GM21529 (cell line): ENCODE results near the gene OR51A2.
"Not testable (repeated sequence)": the region's sequence is repeated elsewhere in the genome, so short reads cannot be mapped to it uniquely, and the experiment has no call there.

Experiments used
- ATAC-seq: cut with Tn5 transposase; IDR thresholded peaks from one replicate; pipeline ENCODE4 v1.9.1; 2021; ENCODE audit not compliant: unreplicated experiment

The OR51A2 gene, protein sequence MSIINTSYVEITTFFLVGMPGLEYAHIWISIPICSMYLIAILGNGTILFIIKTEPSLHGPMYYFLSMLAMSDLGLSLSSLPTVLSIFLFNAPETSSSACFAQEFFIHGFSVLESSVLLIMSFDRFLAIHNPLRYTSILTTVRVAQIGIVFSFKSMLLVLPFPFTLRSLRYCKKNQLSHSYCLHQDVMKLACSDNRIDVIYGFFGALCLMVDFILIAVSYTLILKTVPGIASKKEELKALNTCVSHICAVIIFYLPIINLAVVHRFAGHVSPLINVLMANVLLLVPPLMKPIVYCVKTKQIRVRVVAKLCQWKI

DNA sequence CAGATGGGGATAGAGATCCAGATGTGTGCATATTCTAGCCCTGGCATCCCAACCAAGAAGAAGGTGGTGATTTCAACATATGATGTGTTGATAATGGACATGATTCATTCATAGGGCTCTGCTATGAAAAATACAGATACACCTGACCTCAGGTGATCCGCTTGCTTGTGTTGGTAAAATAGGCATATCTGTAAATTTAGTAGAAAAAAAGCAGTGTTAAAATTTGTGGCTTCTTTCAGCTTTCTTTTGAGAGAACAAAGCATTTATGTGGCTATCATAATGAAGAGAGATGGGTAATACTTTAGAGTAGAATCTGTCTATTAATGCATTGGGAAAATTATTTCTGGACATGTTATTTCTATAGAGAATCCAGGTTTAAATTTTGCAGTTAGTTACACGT is at the start of gene OR51A2:
Gene OR51A2 (minus strand): TSS at position 101 of the 400 bp plus-strand sequence. CDS start 0 bp downstream, at position 101.
- ATAC-seq = not testable (repeated sequence)

DNA sequence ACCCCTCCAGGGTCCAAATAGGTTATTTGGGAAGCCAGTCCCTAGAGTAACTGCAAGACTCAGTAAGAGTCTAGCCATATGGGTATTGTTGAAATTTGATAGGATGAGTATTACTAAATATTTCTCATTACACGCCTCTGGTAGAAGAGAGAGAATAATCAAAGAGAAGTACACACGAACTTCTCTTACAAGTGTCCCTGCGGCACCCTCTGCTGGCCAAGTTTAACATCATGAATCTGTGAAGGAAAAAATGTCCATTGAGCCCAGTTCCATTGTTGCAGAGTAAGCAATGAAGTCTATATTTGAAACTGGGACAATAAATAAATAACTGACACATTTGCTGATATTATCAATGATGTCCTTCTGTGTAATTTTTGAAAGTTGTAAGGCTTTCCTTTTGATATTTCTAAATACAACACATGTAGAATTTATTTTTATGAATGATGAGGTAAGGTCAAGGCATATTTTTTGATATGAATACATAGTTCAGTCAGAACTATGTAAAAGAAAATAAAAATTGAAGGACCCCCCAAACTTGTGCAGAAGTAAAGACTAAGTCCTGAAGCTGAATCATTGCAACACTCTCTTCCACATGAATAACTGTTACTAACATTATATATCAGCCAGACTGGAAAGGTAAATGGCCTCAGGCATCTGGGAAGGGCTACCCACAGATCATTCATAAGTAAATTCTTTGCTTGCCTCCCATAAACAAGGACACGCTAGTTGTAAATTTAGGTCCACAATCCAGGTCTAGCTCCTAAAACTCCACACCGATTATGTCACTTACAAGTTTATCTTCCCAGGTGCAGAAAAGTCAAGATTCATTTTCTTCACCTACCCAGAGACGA is 49.1 kb upstream of the OR51A2 start:
- ATAC-seq = no peak

DNA sequence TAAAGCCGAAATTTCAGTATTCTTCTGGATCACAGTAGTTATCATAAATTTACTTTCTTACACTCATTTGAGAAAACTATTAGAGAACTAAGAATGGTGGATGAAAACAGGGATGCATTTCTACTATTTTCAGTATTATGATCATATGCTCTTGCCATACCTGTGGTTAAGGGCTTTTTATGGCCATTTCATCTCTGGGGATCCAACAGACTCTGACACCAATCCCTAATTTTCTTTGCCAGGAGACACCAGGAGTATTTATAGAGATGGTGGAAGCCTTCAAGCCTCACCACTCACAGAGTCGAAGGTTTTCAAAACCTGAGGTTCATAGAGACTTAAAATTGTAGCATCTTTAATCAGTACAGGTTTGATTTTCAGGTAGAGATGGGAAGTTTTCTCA is 39.0 kb upstream of the OR51A2 start, which contains the start of gene OR51L1:
Gene OR51L1 (plus strand): TSS at position 301 of the 400 bp plus-strand sequence. CDS start 4,132 bp downstream, outside the sequence.
- no peak for ATAC-seq

DNA sequence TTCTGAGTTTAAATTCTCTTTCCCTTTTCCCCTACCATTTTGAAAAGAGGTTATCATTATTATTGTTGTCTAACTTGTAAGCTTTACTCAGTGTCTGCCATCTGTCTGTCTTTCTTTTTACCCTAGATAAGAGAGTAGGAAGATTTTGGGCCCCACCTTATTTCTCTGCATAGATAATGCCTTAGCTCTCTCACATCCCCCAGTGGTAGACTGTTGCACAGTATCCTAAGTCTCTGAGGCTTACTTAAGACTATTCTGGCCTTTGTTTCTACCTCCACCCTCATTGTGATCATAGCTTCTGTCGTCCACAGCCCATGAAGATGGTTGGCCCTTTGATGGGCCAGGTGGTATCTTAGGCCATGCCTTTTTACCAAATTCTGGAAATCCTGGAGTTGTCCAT is 35.5 kb upstream of the OR51A2 start:
- ATAC-seq = no peak

DNA sequence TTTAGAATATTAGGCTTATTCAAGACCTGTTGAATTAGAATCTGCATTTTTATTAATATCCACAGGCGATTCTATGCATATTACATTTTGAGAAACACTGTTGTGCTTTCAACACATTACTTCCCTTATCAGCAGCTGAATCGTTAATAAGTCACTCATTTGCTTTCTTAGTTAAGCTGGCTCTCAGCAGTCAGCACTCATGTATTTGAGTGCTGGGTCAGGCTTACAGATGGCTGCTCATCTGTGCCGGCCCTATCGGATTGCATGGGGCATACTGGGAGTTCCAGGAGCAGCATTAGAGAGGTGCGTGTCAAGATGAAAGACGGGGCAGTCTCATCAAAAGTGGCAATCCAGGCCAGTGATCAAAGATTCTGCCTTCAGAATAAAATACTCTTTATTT is 28.3 kb upstream of the OR51A2 start:
- ATAC-seq = no peak

DNA sequence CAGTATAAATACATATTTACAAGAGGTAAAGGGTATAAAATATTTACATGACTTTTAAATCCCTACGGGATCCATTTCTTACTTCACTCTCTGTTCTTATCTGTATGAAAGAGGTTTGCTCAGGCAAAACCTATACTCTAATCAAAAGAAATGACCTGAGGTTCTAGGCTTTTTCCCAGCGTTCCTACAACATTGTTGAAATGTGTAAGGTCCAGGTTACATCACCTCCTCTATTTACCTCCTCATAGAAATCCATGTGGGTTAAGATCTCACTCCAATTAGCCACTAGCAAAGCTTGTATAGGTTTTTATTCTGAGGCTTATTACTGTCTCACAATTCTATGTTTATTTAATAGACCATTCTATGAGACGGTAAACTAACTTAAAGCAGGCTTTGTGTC is 27.2 kb upstream of the OR51A2 start:
- ATAC-seq = no peak

DNA sequence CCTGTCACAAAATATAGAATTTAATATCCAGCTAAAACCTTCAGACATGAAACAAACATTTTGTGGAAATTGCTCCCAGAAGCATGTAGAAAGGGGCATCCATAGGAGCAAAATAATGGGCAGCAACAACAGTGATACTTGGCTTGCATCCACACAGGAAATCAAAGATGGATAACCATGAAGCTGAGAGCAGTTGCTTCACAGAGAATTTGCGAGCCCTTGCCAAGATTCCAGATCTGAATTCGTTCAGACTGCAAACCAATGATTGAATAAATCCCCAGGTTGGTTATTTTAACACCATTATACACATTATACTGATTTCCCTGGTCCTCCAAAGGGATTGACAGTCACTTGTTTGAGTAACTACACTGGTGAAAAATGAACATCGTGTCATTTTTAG is 23.5 kb upstream of the OR51A2 start:
- ATAC-seq = no peak

DNA sequence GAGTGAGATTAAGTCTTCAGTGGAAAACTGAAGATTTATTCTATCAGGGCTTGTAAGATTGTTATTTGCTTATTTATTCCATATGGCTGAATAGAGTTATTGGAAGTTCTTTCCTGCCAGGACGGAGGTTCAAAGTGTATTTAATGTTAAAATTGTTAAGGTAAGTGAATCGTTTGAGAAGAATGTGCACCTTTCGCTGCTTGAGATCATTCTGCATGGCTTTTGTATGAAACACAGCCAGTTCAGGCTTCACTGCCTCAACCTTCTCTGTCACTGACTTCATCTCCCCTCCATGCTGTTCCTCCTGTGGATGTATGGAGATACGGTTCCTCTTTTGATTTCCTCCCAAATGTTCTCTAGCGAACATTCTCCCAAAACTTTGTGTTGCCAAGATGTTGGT is 19.9 kb upstream of the OR51A2 start:
- no peak for ATAC-seq

DNA sequence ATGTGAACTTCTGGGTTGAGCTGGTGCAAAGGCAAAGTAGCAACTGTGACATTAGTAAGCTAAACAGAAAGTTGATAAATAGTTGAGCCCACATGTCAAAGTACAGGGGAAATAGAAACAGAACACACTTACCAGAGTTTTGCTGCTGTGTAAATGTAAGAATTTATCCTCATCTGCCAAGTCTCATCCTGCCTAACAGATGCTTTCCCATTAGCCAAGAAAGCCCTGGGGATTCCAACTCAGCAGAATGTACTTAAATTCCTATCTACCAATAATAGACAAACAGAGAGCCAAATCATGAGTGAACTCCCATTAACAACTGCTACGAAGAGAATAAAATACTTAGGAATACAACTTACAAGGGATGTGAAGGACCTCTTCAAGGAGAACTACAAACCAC is 7.3 kb upstream of the OR51A2 start:
- ATAC-seq = no peak

DNA sequence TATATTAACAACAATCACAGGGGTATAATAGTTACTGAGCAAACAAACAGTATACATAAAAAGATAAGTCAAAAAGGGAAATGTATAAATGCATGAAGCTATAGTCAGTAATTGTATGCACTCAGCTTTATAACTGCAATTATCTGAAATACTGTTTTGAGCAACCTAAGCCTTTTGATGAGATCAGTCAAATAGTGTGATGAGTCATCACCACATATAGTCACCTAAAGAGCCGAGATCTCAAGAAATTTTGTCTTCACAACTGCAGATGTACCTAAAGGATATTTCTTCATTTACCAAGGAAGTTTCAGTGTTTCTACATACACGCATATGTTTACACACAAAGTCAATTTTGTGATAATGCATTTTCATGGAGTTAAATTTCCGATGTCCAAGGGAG is 5.4 kb upstream of the OR51A2 start:
- no peak for ATAC-seq

DNA sequence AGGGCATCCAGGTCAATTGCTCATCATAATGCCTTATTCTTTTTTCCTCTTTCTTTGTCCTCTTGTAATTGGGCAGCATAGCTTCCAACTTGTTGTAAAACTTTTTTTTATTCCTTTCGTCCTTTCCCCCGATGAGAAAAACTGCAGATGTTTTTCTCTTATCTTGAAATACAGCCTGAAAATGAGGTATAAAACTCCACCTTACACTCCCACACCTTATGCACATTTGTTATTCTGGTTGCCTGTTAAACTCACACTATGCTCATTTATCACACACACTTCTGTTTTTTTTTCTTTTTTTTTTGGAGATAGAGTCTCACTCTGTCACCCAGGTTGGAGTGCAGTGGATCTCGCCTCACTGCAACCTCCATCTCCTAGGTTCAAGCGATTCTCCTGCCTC is 1.9 kb upstream of the OR51A2 start:
- ATAC-seq = no peak

DNA sequence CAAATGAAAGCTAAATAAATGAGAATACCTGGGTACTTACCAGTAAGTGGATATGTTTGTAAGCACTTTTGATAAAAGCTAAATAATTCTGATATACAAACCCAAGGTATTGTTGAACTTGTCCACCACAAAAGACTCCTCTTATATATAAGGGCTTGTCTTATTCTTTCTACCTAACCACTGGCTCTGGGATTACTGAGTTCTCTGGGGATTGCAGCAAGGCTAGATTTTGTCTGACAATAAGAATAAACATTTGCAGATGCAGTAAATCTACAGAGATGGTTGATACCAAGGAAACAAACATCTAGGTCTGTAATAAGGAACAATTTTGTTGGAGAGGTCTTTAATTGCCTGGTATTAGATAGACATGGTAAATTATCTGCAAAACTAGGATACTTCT is 8.0 kb downstream of the OR51A2 start, which contains the start of gene OR51A4:
Gene OR51A4 (minus strand): TSS at position 101 of the 400 bp plus-strand sequence. CDS start 505 bp downstream, outside the sequence.
- ATAC-seq = no peak

DNA sequence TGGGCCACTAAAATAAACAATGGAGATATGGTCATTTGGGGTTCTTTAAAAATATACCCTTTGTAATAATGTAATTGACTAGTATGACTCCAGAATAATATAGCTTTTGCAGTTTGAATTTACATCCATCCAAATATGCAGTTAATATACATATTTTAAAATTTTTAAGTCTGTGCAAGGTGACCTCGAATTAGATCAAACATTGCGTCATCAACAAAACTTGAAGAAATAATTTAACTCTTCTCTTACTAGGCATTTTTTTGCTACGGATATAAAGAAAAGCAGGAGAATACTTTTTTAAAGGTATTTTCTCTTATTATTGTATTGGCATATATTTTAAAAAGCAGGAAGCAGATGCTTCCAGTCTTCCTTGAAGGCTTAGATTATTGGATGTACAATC is 18.8 kb downstream of the OR51A2 start:
- no peak for ATAC-seq

DNA sequence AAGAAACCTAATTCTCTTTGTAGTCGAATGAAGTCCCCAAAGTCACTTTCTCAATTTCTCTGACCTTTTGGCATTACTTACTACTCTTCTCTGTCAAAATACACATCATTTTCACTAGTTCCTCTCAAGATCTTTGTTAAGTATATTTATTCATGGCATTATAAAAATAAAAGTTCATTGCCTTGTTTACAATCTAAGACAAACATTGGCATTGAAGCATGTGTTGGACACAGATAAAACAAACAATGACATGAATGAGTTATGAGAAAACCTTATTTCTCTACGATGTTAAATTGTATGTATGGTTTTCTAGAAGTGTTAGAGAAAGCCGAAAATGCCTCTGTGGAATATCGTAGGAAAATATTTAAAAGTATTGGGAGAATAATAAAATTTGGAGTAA is 22.8 kb downstream of the OR51A2 start:
- no peak for ATAC-seq

DNA sequence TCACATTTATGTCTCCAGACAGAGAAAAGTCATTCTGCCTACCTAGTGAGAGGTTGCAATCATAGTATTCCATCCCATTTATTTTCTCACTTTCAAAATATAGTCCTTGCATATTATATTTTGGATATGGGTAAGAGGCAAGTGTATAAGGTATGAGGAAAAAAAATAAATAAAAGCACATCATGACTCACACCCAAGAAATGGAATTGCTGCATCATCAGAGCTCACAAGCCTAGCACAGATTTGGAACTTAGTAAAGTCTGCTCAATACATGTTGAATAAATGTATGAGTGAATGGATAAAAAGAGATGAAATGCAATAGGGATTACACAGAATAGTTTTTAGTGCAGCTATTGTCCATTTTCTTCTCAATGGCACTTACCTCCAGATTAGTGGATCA is 28.9 kb downstream of the OR51A2 start:
- ATAC-seq = no peak

DNA sequence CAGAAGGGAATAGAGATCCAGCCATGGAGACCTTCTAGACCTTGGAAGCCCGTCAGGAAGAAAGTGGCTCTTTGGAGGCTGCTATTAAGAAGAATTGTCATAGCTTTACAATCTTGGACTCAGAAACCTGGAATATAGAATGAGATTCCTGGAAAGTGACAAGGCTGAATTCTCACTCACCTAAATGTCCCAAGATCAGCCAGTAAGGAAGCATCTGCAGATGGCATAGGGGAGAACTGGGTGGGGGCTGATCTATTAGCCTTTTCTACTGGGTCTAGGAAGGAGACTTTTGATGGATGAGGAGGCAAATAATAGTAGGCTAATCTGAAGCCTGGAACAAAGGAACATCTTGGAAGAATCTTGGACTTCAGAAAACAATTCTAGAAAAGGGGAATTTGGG is 31.3 kb downstream of the OR51A2 start, which contains the start of gene OR51G1:
Gene OR51G1 (minus strand): TSS at position 101 of the 400 bp plus-strand sequence. CDS start 0 bp downstream, at position 101.
- no peak for ATAC-seq

DNA sequence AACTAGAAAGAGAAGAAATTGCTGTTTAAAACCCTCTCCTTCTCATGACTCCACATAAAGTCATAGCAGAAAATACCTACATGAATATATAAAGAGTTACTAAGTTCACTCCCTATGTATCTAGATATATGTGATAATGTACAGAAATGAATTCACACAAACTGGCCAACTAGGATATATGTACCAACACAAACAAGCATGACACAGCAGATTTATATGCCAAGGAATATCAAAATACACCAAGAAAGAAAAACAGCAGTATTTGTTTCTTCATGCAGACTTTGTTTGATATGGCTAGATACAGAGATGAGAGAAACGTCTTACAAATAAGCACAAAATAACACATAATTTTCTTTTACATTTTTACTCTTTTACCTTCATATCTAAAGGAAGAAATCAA is 33.2 kb downstream of the OR51A2 start:
- ATAC-seq = no peak

DNA sequence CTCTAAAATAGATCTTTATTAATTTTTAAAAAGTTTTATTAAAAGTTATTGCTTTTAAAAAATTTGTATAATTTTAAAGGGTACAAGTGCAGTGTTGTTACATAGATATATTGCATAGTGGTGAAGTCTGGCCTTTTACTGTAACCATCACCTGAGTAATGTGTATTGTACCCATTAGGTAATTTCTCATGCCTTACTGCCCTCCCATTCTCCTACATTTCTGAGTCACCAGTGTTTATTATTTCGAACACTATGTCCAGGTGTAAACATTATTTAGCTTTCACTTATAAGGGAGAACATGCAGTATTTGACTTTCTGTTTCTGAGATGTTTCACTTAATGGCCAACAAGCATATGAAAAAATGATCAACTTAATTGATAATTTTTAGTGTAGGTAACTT is 33.7 kb downstream of the OR51A2 start:
- no peak for ATAC-seq

DNA sequence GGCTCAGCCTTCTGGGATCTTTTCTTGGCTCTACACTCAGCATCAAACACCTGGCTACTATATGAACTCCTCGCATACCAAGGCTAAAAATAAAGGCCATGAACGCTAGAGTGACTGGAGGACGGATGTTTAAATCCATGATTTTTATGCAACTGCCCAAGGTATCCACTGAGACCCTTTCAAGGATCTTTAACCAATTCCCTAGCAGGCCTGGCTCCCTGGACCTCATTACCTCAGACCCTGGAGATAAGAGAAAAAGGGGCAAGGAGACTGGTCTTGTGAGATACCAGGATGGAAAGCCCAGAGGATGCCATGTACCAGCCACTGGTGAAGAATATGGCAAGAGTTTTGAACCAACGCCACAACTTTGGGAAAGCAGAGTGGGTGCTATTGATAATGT is 36.3 kb downstream of the OR51A2 start, which contains the start of gene OR51G2:
Gene OR51G2 (minus strand): TSS at position 101 of the 400 bp plus-strand sequence. CDS start 3,687 bp downstream, outside the sequence.
- no peak for ATAC-seq

DNA sequence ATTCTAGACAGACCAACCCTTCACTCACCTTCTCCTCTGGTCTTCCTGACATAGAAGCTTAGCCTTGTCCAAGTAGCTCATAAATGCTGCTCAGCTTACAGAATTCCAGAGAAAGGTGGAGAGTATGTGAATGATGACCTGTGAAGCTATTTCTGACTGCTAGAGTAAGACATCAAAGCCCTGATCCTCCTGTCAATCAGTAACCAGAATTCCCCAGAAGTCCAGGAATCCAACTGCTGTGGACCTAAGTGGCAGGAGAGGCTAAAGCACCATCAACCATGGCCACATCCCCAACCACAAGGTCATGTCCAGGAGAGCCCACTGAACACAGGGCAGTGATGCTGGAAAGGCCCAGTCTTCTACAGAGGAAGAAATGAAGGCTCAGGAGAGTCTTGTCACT is 38.9 kb downstream of the OR51A2 start:
- ATAC-seq = no peak
